T-helper 1 cell treated with Interleukin-12 subunit alpha and Interleukin-12 subunit beta and Interleukin-4 antibody, amounts not matched to agents 30 ng/mL and 1 ng/mL, for 36 hours (primary cell): ENCODE measurements around the gene DHRS11. TPM values are rescaled to one million over a fixed set of nuclear protein-coding genes. Genes with fewer than 3 reads are reported as not detected.
"Not testable (repeated sequence)": the region's sequence is repeated elsewhere in the genome, so short reads cannot be mapped to it uniquely, and the experiment has no call there.

Experiments
- intact Hi-C: fragments of 100-400 bp; cut with micrococcal nuclease; formaldehyde crosslinking; loops from one replicate; pipeline ENCODE4 v1.15.1; 2024
- total RNA-seq: library from RNA; stranded (reverse); gene quantifications from 2 replicates; pipeline ENCODE4 v1.2.3, GENCODE V29; 2022

DHRS11 gene
- total RNA-seq, 1 donor from 2014 or later, result 6.1 TPM

GRCh38 chr17:36592716-36593321 lies 1.1 kb downstream of the DHRS11 start:
- intact Hi-C loops, result no loop called here

- intact Hi-C loops, result no loop called here
Measured at GRCh38 chr17:36593656-36594316, 2.1 kb downstream of the DHRS11 start.

- intact Hi-C loops, result no loop called here
Measured at GRCh38 chr17:36594626-36595401, 3.1 kb downstream of the DHRS11 start.

- intact Hi-C loops, result no loop called here
Measured at GRCh38 chr17:36597226-36597625, 5.5 kb downstream of the DHRS11 start.

GRCh38 chr17:36597866-36598777 lies 6.4 kb downstream of the DHRS11 start:
- intact Hi-C loops, result no loop called here

- intact Hi-C loops, result no loop called here
Measured at GRCh38 chr17:36598951-36599401, 7.3 kb downstream of the DHRS11 start.

GRCh38 chr17:36599546-36600250 lies 8.0 kb downstream of the DHRS11 start:
- intact Hi-C loops, result loop anchor here (2.0 to 5.0 kb wide), 5 partner anchors 55 to 1008 kb away; partner anchors contain the start of genes AATF, GGNBP2, SYNRG and ZNHIT3

- intact Hi-C loops, result loop anchor here (2.0 to 5.0 kb wide), 5 partner anchors 56 to 1007 kb away; partner anchors contain the start of genes AATF, GGNBP2, SYNRG and ZNHIT3
Measured at GRCh38 chr17:36600465-36600864, 8.8 kb downstream of the DHRS11 start.

GRCh38 chr17:36600936-36601302 lies 9.2 kb downstream of the DHRS11 start:
- intact Hi-C loops, result loop anchor here (1.0 to 5.0 kb wide), 7 partner anchors 10 to 1006 kb away; partner anchors contain the start of genes AATF, DHRS11, GGNBP2 and SYNRG

GRCh38 chr17:36601303-36602029 lies 9.8 kb downstream of the DHRS11 start, which contains the start of gene MRM1:
Gene MRM1 (plus strand): TSS chr17:36601583. CDS start chr17:36601811, 228 bp downstream.
- intact Hi-C loops, result loop anchor here (1.0 to 5.0 kb wide), 7 partner anchors 10 to 1006 kb away; partner anchors contain the start of genes AATF, DHRS11, GGNBP2 and SYNRG

GRCh38 chr17:36602030-36602748 lies 10.5 kb downstream of the DHRS11 start:
- intact Hi-C loops, result loop anchor here (5.0 kb wide), 2 partner anchors 755 to 1005 kb away; partner anchors contain the start of gene SYNRG

- intact Hi-C loops, result loop anchor here (1.0 to 5.0 kb wide), 6 partner anchors 26 to 1004 kb away; partner anchors contain the start of gene SYNRG
Measured at GRCh38 chr17:36602924-36603384, 11.3 kb downstream of the DHRS11 start.

GRCh38 chr17:36605028-36605427 lies 13.3 kb downstream of the DHRS11 start:
- intact Hi-C loops, result not testable (repeated sequence)

- intact Hi-C loops, result no loop called here
Measured at GRCh38 chr17:36608280-36608679, 16.6 kb downstream of the DHRS11 start.

- intact Hi-C loops, result no loop called here
Measured at GRCh38 chr17:36608794-36609497, 17.3 kb downstream of the DHRS11 start.

GRCh38 chr17:36609498-36609862 lies 17.8 kb downstream of the DHRS11 start:
- intact Hi-C loops, result no loop called here

GRCh38 chr17:36610474-36610873 lies 18.8 kb downstream of the DHRS11 start:
- intact Hi-C loops, result no loop called here
